Tracheal epithelial cell (primary cell): ENCODE data around the gene KRTAP7-1. TPM values are rescaled to one million over a fixed set of nuclear protein-coding genes. Genes with fewer than 3 reads are reported as not detected.

Source experiments
- total RNA-seq: library from RNA; depleted of rRNA; stranded (reverse); fragments of >200 nt; gene quantifications from 2 replicates; pipeline ENCODE4 v1.2.1, GENCODE V29; 2014

Gene KRTAP7-1, protein sequence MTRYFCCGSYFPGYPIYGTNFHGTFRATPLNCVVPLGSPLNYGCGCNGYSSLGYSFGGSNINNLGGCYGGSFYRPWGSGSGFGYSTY
- not detected in 2 replicates for total RNA-seq

DNA sequence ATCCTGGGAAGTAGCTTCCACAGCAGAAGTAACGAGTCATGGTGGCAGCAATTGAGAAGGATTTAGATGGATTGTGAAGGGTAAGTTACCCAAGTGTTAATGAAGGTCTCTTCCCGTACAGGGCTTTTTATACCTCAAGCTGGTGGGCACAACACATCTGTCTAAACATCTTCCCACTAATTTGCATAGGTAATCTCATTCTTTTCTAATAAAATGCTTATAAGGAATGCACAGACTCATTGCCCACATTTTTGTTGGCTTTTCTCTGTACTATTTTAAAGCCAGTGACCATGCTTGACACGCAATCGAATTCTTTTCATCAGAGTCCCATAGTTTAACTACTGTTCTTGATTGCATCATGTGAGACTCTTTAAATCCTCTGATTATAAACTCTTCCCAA lies at the start of gene KRTAP7-1:
Gene KRTAP7-1 (minus strand): TSS at position 101 of the 400 bp plus-strand sequence. CDS start 61 bp downstream, at position 40.

DNA sequence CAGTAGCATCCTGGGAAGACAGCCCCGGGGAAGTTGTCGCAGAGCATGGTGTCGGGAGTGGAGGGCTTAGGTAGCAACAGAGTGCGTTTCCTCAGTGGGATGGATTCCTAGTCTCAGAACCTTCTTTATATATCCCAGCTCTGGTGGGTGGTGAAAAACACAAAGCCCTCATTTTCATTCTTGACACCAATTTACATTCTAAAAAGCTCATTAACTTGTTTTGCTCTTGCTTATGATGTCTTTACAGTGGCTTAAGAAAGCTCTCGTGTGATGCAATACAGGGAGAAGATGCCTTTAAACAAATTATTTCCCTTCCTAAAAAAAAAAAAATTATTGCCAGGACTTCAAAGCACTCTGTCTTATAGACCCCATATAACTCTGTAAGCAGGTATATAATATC lies 16.4 kb downstream of the KRTAP7-1 start, which contains the start of gene KRTAP8-1:
Gene KRTAP8-1 (minus strand): TSS at position 101 of the 400 bp plus-strand sequence. CDS start 54 bp downstream, at position 47.

Other genes with a start within 250 kb of the KRTAP7-1 start
- not detected in 2 replicates for gene KRTAP22-2, start 239.4 kb downstream of the KRTAP7-1 start, total RNA-seq
- not detected in 2 replicates for gene KRTAP6-3, start 237.3 kb downstream of the KRTAP7-1 start, total RNA-seq
- not detected in 2 replicates for gene KRTAP6-2, start 230.9 kb downstream of the KRTAP7-1 start, total RNA-seq
- gene KRTAP22-1, start 228.7 kb downstream of the KRTAP7-1 start, total RNA-seq: not detected in 2 replicates
- gene KRTAP6-1, start 215.8 kb downstream of the KRTAP7-1 start, total RNA-seq: not detected in 2 replicates
- not detected in 2 replicates for gene KRTAP20-1, start 213.3 kb downstream of the KRTAP7-1 start, total RNA-seq
- gene KRTAP20-4, start 209.1 kb downstream of the KRTAP7-1 start, total RNA-seq: not detected in 2 replicates
- gene KRTAP20-2, start 194.6 kb downstream of the KRTAP7-1 start, total RNA-seq: not detected in 2 replicates
- not detected in 2 replicates for gene KRTAP20-3, start 186.9 kb downstream of the KRTAP7-1 start, total RNA-seq
- not detected in 2 replicates for gene KRTAP21-3, start 111.0 kb downstream of the KRTAP7-1 start, total RNA-seq
- gene KRTAP21-2, start 82.5 kb downstream of the KRTAP7-1 start, total RNA-seq: not detected in 2 replicates
- not detected in 2 replicates for gene KRTAP21-1, start 74.3 kb downstream of the KRTAP7-1 start, total RNA-seq
- gene KRTAP8-1, start 16.5 kb downstream of the KRTAP7-1 start, total RNA-seq: not detected in 2 replicates
- not detected in 2 replicates for gene KRTAP11-1, start 51.8 kb upstream of the KRTAP7-1 start, total RNA-seq
- gene KRTAP19-8, start 208.7 kb upstream of the KRTAP7-1 start, total RNA-seq: not detected in 2 replicates